ENCODE results near the gene TMEM129.

DNA sequence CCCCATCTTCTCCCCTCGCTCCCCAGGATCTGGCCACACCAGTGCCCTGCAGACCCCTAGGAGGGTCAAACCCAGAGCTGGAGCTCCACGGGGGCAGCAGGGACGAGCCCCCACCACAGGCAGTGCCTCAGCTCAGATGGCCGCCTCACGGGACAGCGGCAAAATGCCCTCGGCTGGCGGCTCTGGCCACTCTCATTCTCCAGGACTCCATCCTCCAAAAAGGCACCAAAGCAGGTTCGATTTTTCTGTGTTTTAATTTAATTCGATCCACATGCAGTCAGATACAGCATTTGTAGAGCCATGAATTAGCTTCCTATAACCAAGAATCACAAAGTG is 45.4 kb downstream of the TMEM129 start:
- TF ChIP-seq POLR2A (IDR thresholded peaks at IDR 0.05) (no peak), CTCF (IDR thresholded peaks at IDR 0.05) (no peak), POLR2AphosphoS5 (IDR thresholded peaks at IDR 0.05) (no peak), EP300 (IDR thresholded peaks at IDR 0.05) (no peak)
